Brain microvascular endothelial cell (primary cell): ENCODE measurements around the gene PABPC1L.
A peak's percentile ranks its signal among the peaks of the same experiment; 100 is the strongest.

Experiments used
- DNase-seq: peaks from one replicate; pipeline ENCODE4 v3.0.0-alpha.2; 2020
- H3K27ac ChIP-seq: fragments of 250-450 bp; sonication (Bioruptor Pico); 2 replicates; pipeline ENCODE4 v1.5.1; 2020; ENCODE audit warnings: mild to moderate bottlenecking, moderate library complexity
- H3K27me3 ChIP-seq: fragments of 250-450 bp; sonication (Bioruptor Pico); replicated peaks from 2 replicates; pipeline ENCODE4 v1.5.1; 2020; ENCODE audit warnings: mild to moderate bottlenecking
- H3K36me3 ChIP-seq: fragments of 250-450 bp; sonication (Bioruptor Pico); replicated peaks from 2 replicates; pipeline ENCODE4 v1.5.1; 2020; ENCODE audit warnings: mild to moderate bottlenecking
- H3K4me3 ChIP-seq: 2 replicates; pipeline ENCODE4 v1.5.1; 2011; ENCODE audit warnings: low read depth, mild to moderate bottlenecking, control low read depth, low read length, moderate library complexity
- in situ Hi-C: cut with HindIII; loops from 2 replicates; pipeline ENCODE4 v1.10.0; 2017; ENCODE audit warnings: low sequenced_read_pairs, low pct_ligation_motif_present
- TF ChIP-seq, protein P1 (sequence below): IDR thresholded peaks from 2 replicates; pipeline ENCODE4 v1.5.1; 2011; ENCODE audit warnings: low read depth, mild to moderate bottlenecking, moderate library complexity, low read length, control low read depth, inconsistent platforms; ENCODE audit errors: missing control alignments

The PABPC1L gene

DNA sequence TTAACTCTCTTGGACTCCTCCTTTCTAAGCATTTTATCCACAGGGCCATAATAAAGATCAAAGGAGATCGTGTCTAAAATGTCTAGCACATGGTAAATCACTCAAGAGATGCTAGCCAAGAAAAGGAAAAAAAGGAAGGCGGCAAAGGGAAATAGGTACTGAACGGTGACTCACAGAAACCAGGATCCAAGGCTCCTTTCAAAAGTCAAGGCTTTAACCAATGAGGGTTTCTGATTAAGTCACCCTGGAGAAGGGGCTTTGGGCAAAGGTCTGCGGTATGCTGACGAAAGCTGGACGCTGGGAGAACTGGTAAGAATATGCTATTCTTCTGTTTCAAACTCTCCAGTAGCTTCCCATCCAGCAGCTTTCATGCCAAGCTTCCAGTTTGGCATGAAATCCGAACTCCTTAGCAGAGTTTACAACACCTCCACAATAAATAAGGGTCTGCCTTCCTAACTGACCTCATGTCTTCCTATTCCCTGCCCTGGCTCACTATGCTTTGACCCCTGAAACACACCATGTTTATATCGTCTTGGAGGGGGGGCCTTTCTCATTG, 49.3 kb downstream of the PABPC1L start:
- TF ChIP-seq, protein P1, sequence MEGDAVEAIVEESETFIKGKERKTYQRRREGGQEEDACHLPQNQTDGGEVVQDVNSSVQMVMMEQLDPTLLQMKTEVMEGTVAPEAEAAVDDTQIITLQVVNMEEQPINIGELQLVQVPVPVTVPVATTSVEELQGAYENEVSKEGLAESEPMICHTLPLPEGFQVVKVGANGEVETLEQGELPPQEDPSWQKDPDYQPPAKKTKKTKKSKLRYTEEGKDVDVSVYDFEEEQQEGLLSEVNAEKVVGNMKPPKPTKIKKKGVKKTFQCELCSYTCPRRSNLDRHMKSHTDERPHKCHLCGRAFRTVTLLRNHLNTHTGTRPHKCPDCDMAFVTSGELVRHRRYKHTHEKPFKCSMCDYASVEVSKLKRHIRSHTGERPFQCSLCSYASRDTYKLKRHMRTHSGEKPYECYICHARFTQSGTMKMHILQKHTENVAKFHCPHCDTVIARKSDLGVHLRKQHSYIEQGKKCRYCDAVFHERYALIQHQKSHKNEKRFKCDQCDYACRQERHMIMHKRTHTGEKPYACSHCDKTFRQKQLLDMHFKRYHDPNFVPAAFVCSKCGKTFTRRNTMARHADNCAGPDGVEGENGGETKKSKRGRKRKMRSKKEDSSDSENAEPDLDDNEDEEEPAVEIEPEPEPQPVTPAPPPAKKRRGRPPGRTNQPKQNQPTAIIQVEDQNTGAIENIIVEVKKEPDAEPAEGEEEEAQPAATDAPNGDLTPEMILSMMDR, result no peak
- H3K27me3 ChIP-seq, result no peaks in the 10 kb centered on the region
- H3K36me3 ChIP-seq, result peaks cover 24% of the 10 kb centered on the region
- in situ Hi-C loops, result no loop called here
- peak overlapping the region; percentile 83 for H3K27ac ChIP-seq
- peak overlapping the region; percentile 86 for H3K4me3 ChIP-seq
- DNase-seq, result no peak

DNA sequence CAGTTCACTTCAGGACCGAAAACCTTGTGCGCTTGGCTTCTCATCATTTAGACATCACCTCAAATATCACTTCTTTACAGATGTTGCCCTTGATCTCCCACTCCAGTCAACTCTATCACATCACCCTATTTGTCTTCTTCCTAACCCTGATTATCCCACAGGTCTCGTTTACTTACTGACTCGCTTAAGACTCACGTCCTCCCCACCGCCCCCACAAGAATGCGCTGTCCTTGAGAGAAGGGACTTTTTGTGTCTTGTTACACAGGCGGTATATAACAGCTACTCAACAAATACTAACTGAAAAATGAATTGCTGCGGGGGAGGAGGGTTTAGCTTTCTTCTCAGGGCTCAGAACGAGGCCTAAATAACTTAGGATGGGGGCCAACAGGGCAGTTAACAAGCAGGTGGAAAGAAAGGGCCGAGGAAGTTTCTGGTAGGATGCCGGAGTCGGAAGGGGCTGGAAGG, 49.8 kb downstream of the PABPC1L start:
- Histone ChIP-seq H3K4me3 (peak overlapping the region; percentile 86), H3K27ac (peak overlapping the region; percentile 83), H3K27me3 (no peaks in the 10 kb centered on the region), H3K36me3 (peaks cover 19% of the 10 kb centered on the region)
- TF ChIP-seq, protein P1, result peak; percentile 27
- DNase-seq, result peak; percentile 58
- in situ Hi-C loops, result no loop called here

GRCh38 chr20:44960103-44960852, 50.4 kb downstream of the PABPC1L start, which contains the start of gene TOMM34:
Gene TOMM34, minus strand, starts transcription at chr20:44960397. Its CDS starts 64 bp downstream, at chr20:44960333.
- H3K27ac ChIP-seq, result peak within 1 kb of the TSS; percentile 83
- H3K27me3 ChIP-seq, result no peaks in the 10 kb centered on the region
- peak; percentile 85 for DNase-seq
- H3K36me3 ChIP-seq, result peaks cover 13% of the 10 kb centered on the region
- TF ChIP-seq, protein P1, result no peak
- in situ Hi-C loops, result no loop called here
- peak within 1 kb of the TSS; percentile 86 for H3K4me3 ChIP-seq

DNA sequence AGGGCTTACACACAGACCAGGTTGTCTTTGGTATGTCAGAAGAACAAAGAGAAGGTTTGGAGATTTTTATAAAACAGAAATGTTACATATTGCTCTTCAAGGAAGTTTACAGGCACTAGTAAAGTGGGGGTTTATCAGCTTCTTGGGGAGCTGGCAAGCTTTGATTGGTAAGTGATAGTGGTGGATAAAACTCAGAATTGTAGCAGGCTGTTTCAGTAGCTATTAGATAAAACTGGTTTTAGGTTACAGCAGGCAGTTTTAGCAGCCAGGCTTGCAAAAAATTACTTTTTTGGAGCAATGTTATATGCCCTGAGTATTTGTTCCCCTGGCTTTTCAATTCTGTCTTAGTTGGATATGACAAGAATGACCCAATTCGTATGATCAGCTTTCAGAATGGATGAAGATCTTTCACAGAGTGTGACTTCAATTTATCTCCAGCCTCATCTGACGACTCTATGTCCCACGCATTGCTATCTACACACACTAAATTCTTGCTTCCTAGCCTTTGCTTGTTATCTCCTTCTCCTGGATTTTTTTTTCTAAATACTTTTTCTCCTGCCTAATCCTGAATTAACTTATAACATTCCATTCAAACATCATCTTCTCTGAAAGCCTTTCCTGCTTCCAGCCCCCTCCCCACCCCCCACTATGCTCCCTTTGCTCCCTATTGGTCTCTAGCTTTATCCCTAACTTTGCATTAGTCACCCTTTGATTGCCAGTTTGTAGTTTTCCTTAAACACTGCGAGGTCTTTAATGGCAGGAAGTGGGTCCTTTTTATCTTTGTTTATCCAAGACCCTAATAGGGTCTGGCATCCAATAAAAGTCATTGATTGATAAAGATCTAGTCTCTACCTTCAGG, 51.4 kb downstream of the PABPC1L start:
- Histone ChIP-seq H3K36me3 (peaks cover 3% of the 10 kb centered on the region), H3K27ac (no peak overlapping the region), H3K27me3 (no peaks in the 10 kb centered on the region), H3K4me3 (no peak overlapping the region)
- in situ Hi-C loops, result no loop called here
- TF ChIP-seq, protein P1, result no peak
- DNase-seq, result no peak

- TF ChIP-seq, protein P1, result no peak
- Histone ChIP-seq H3K27me3 (no peaks in the 10 kb centered on the region), H3K36me3 (no peaks in the 10 kb centered on the region), H3K27ac (no peak overlapping the region), H3K4me3 (no peak overlapping the region)
- peak; percentile 58 for DNase-seq
- in situ Hi-C loops, result no loop called here
Observed at GRCh38 chr20:44961870-44962267, 52.0 kb downstream of the PABPC1L start.
